Measurements from ENCODE around the gene ALKBH6. TPM values are rescaled to one million over a fixed set of nuclear protein-coding genes. Genes with fewer than 3 reads are reported as not detected.

Gene ALKBH6
- total and polyA plus RNA-seq, 2 of the 8 experiments (the other 6 are each of a cell fraction or from before 2014, with no cell fraction given): 19.2 to 33.3 TPM

GRCh38 chr19:36054733-36055686, 41.0 kb upstream of the ALKBH6 start, which contains the start of gene WDR62 (continued):
- TF ChIP-seq SIX5 (IDR thresholded peaks at IDR 0.05; ENCODE audit: low read depth, low read length): no peak
- no peak for TF ChIP-seq RNF2 (IDR thresholded peaks at IDR 0.05; ENCODE audit: borderline replicate concordance, low read depth, low read length, missing control alignments, poor library complexity, severe bottlenecking)
- no peak for TF ChIP-seq SIRT6 (IDR thresholded peaks at IDR 0.05; ENCODE audit: low read length)
- TF ChIP-seq RBBP5 (IDR thresholded peaks at IDR 0.05; ENCODE audit: borderline replicate concordance, low read depth, low read length): no peak
- no peak for TF ChIP-seq CHD1 (IDR thresholded peaks at IDR 0.05; ENCODE audit: low read depth, low read length)
- TF ChIP-seq NRF1 (IDR thresholded peaks at IDR 0.05; ENCODE audit: low read depth, low read length): no peak
- no peak for TF ChIP-seq MAFK (IDR thresholded peaks at IDR 0.05; ENCODE audit: low read depth, low read length)
- peak; percentile 8 for TF ChIP-seq CHD7 (IDR thresholded peaks at IDR 0.05; ENCODE audit: insufficient replicate concordance, low read length)
- TF ChIP-seq TCF12 (IDR thresholded peaks at IDR 0.05; ENCODE audit: low read depth, low read length): no peak
- no peak for TF ChIP-seq GTF2F1 (IDR thresholded peaks at IDR 0.05; ENCODE audit: borderline replicate concordance, low read depth, low read length)
